Stimulated activated CD8-positive, alpha-beta memory T cell treated with anti-CD3 and anti-CD28 coated beads, Interleukin-4, amount 100 ng/mL, for 24 hours (primary cell): ENCODE results near the gene ATP10B.
"Not testable (repeated sequence)": the region's sequence is repeated elsewhere in the genome, so short reads cannot be mapped to it uniquely, and the experiment has no call there.

ENCODE experiments used
- DNase-seq: peaks from one replicate; pipeline ENCODE4 v3.0.0-alpha.2; 2020; ENCODE audit warnings: low read depth

ATP10B gene

DNA sequence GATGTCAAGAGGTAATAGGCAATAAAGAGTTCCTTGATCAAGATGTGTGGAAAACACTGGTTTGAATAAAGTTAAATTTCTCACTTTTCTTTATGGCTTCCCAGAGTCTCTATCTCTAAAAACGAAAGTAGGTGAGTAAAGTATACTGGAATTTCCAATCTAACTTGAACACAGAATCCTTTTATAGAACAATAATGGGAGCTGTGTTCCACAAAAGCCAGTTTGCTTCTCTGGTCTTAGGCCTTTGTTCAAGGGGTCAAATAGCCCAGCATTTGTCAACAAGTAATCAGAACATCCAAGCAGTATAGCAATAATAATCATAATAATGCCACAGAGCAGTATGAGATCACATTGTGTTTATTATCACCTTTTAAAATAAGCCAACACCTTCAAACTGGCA, 20.2 kb downstream of the ATP10B start:
- no peak for DNase-seq

- no peak for DNase-seq
Observed at GRCh38 chr5:160824301-160825001, 27.6 kb downstream of the ATP10B start.

- DNase-seq, result not testable (repeated sequence)
Observed at GRCh38 chr5:160812996-160813395, 39.0 kb downstream of the ATP10B start.

DNA sequence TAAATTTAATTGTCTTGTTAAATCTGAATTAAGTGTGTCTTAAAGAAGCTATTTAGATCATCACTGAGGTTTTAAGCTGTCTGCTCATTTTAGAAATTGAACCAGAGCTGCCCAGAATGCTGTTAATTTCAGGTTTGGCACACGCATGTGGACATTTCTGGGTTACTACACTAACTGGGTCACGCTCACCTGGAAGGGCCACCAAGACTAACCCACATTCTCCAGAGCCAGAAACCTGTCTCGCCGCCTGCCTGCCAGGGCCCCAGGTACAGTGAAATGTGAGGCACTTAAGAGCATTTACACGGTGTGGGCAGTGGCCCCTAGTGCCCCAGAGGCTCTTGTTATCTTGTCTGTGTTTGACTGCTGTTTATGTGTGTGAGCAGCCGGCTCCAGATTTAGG, 46.6 kb downstream of the ATP10B start:
- no peak for DNase-seq

- DNase-seq, result no peak
Observed at GRCh38 chr5:160802592-160802991, 49.4 kb downstream of the ATP10B start.

- DNase-seq, result no peak
Observed at GRCh38 chr5:160800375-160801275, 51.4 kb downstream of the ATP10B start.

DNA sequence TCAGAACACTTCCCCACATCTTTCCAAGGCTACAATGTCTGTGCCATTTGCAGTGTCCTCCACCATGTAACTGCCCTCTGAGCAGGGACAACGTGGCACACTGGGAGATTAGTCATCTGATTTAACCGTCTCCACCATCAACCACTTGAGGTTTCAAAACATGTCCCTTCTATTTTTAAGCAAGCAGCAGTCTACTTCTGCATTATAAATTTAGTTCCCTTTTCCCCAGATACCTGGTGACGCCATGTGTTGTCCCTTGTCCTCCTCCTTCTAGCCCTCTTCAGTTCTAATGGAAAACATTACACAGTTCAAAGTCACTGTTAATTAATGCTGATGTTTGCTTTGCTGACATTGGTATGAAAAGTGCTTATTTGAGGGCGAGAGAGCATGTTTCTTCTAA, 52.8 kb downstream of the ATP10B start:
- DNase-seq, result no peak

DNA sequence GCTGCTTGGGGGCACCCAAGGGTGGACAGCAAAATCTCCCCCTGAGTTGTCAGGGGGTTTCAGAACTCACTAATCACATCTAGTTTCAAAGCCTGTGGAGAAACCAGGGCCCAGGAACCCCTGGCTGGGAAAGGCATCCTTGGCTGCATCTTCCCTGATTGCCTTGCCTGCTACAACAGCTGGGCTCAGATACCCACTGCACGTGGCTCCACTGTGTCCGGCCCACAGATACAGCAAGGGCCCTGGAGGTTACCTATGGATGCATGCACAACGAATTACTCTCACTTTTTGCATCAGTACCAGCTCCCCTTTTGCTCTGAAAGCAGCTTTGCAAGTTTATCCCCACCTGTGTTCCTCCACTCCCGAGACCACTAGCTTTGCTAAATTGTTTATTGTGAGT, 55.0 kb downstream of the ATP10B start:
- DNase-seq, result no peak

DNA sequence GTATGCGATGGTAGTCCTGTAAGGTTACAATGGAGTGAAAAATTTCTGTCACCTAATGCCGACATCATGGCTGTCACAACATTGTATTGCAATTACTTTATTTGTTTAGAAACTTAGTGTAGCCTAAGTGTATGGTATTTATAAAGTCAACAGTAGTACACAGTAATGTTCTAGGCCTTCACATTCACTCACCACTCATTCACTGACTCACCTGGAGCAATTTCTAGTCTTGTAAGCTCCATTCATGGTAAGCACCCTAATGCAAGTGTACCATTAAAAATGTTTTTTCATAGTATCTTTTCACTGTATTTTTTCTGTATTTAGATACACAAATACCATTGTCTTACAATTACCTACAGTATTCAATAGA, 58.5 kb downstream of the ATP10B start:
- no peak for DNase-seq

- no peak for DNase-seq
Observed at GRCh38 chr5:160792732-160793529, 59.1 kb downstream of the ATP10B start.

GRCh38 chr5:160792281-160792680, 59.7 kb downstream of the ATP10B start:
- no peak for DNase-seq

GRCh38 chr5:160789219-160789859, 62.7 kb downstream of the ATP10B start:
- no peak for DNase-seq

DNA sequence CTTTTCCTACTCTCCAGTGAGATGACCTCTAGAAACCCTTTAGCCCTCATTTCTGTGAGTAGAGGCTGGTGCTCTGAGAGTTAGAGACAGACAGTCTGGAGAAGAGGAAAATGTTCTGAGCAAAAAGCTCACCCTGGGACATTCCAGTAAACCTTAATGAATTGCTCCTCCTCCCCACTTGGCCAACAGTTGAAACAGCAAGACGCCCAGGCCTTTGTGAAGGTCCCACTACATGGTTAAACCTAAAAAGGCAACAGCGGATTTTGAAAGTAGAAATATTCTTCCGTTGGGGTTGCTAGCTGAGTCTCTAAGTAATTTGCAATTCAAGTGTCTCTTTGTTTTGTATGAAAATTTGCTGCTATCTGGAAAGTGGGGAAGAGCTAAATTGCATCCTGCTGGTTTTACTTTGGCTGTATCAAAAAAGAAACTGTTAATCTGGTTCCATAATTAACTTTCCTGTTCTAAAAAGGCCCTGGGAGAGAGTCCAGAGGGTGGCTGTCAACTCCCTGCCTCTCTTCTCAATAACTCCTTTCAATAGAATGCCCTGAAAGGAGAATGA, 63.8 kb downstream of the ATP10B start:
- DNase-seq, result no peak

- no peak for DNase-seq
Observed at GRCh38 chr5:160787240-160787639, 64.8 kb downstream of the ATP10B start.

DNA sequence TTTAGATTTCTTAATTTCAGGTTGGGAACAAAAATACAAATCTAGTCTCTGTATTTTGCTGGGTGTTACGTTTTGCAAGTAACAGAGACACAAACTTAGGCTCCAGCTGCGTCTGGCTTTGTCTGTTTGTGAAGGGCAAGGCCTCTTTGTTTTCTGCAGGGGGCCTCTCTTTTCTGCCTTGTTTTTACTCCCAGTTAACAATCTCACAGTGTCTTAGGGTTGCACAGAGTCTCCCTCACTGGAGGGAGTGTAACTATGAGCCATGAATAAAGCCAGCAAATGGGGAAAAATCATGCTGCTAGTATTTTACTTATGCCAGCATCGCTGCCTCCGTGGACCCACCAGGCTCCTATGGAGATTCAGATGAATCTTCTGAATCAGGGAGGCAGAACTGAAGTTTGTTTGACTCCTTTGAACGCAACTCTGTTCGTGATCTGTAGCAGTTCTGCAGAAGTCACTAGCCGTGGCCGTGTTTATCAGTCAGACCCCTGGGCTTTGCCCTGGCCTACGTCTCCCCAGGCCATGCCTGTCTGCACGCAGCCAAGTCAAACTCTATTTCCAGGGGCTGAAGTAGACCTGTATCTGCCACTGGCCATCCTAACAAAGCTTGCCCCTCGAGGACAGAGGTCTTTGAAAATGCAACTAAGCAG, 77.2 kb downstream of the ATP10B start:
- DNase-seq, result no peak

- no peak for DNase-seq
Observed at GRCh38 chr5:160773646-160774410, 78.2 kb downstream of the ATP10B start.

GRCh38 chr5:160772854-160773253, 79.2 kb downstream of the ATP10B start:
- no peak for DNase-seq

DNA sequence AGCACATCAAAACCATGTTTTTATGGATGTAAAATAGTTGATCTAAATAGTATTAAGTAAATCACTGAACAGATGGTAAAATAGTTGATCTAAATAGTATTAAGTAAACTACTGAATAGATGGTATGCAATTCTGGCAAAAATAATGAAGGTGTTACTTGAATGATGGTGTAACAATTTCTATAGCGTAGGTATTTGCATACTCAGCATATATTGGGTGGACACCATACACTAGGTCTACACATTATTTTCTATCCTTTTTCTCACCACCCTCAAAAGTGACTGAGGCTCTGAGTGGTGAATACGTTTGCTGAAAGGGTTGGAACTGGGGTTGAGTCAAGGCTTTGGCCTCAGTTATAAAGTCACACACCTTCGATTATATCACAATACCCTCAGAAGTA, 81.3 kb downstream of the ATP10B start:
- DNase-seq, result no peak

GRCh38 chr5:160769301-160769700, 82.7 kb downstream of the ATP10B start:
- DNase-seq, result no peak

GRCh38 chr5:160767062-160767461, 84.9 kb downstream of the ATP10B start:
- DNase-seq, result no peak

- no peak for DNase-seq
Observed at GRCh38 chr5:160760008-160760407, 92.0 kb downstream of the ATP10B start.
